Activated T-cell treated with anti-CD3 and anti-CD28 coated beads, Interleukin-2, amount 50 U/mL, for 1 hour (primary cell): ENCODE data around the gene IRX3.
"Not testable (repeated sequence)": the region's sequence is repeated elsewhere in the genome, so short reads cannot be mapped to it uniquely, and the experiment has no call there.

ENCODE experiments used
- DNase-seq: peaks from one replicate; pipeline ENCODE4 v3.0.0-alpha.2; 2020

IRX3 gene

DNA sequence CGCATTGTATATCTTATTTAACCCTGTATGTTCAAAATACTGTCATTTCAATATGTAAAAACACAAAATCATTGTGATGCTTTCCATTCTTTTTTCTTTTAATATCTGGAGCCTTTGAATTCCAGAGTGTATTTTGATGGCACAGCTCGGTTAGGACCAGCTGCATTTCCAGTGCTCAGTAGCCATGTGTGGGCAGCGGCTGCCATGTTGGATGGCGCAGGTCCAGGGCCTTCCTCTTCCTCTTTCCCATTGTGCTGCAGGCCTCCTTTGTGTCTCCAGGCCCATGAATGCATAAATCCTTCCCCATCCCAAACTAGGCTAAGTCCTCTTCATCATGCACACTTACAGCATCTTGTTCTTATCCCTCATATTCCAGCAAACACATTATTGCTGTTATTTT is 13.0 kb downstream of the IRX3 start:
- DNase-seq = no peak

DNA sequence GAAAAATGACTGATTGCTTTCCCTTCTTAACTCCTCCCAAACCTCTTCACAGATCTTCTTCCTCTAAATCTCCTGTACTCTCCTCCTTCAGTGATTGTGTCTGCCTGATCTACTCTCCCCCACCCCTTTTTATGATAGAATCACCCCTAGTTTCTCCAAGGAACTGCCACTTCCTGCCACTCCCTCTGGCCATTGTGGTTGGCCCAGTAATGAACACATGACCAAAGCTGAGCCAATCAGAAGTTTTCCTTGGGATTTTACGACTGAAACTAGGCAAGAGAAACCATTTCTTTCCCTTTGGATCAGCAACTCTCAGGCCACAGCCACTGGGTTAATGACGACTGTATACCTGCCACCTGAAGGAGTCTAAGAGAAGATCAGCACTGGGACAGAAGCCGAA is 15.9 kb downstream of the IRX3 start:
- no peak for DNase-seq

- no peak for DNase-seq
Observed at GRCh38 chr16:54269461-54269860, 17.1 kb downstream of the IRX3 start.

DNA sequence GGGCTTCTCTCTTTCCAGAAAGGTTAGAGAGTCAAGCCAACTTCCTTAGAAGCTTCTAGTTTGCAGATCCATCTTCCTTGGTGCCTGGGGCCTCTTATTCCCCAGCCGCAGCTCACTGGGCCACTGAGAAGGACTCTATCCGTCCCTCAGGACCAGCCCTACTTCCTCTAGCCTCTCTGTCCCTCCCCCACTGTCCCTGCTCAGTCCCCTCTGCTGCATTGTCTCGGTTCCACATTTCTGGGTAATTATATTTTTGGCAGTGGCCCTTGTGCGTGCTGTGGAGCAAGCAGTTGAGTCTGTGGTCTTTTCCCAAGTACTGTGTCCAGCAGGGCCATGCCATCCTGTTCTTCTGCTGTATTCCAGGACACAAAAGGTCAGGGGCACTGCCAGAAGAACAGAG is 17.8 kb downstream of the IRX3 start:
- no peak for DNase-seq

DNA sequence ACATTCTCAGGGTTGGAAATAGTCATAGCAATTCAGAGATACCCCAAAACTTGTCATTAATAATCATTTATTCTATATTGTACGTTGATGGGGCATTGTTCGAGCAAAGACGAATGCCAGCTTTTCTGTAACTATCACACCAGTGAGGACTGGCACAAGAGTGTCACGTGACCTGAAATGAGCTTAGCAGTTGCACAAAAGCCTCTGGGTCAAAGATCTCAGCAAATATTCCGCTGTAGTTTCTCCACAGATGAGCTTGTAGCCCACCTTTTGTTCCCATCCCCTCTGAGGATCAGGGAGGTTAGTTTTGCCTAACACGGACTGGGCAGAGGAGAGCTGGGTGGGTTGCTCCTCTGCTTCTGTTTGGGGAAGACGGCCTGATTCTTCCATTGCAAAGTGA is 18.2 kb downstream of the IRX3 start:
- no peak for DNase-seq

GRCh38 chr16:54266363-54266955 is 20.1 kb downstream of the IRX3 start:
- no peak for DNase-seq

GRCh38 chr16:54265575-54266107 is 20.9 kb downstream of the IRX3 start:
- DNase-seq = no peak

DNA sequence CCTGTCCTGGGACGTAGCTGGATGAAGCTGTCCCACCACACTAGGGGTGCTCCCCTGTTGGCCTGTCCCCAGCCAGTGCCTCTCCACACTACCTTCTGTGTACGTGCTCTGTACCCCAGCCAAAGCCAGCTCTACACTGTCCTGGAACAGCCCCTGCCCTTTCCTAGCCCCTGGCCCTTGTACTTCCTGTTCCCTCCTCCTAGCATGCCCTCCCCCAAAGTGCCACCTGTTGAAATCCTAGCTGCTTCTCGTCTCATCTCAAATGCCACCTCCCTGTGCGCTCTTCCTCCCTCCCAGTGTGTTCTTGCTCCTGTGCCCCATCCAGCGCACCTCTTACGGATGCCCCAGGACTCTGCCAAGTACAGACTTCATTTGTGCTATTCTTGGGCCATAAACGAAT is 33.5 kb downstream of the IRX3 start:
- DNase-seq = no peak

DNA sequence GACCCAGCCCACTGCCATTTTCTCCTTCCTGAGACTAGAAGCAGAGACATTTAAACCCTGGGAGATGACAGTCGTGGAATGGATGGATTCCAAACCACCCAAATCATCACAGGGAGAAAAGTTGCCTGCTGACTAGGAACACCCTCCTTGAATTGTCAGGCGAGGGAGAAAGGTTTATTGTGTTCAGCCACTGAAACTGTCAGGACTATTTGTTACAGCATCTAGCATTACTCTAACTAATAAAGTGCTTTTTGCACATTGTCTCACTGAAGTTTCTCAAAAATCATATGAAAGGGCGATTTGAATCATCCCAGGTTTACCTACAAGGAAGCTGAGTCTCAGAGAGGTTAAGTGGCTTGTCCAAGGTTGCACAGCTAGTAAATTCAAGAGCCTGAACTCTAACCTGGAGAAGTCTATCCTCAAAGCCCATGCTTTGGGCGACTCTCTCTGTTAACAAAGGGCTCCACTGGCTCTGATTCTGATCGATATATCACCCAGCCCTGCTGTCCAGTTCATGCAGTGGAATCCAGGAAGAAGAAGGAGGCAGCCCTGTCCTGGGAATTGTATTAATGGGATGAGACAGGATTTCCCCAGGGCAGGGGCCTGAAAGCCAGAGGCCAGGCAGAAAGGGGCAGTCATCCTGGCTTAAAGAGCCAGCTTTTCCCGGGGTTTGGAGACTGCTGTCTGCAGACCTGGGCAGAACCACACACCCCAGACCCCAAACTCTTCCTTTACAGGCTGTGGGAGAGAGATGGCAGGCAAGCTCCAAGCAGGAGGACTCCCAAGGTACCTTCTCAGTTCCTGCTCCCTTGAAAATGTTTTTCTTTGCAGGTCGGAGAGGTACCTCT is 37.5 kb downstream of the IRX3 start:
- DNase-seq = no peak

DNA sequence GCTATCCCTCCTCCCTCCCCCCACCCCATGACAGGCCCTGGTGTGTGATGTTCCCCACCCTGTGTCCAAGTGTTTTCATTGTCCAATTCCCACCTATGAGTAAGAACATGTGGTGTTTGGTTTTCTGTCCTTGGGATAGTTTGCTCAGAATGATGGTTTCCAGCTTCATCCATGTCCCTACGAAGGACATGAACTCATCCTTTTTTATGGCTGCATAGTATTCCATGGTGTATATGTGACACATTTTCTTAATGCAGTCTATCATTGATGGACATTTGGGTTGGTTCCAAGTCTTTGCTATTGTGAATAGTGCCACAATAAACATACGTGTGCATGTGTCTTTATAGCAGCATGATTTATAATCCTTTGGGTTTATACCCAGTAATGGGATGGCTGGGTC is 38.9 kb downstream of the IRX3 start:
- DNase-seq = not testable (repeated sequence)

DNA sequence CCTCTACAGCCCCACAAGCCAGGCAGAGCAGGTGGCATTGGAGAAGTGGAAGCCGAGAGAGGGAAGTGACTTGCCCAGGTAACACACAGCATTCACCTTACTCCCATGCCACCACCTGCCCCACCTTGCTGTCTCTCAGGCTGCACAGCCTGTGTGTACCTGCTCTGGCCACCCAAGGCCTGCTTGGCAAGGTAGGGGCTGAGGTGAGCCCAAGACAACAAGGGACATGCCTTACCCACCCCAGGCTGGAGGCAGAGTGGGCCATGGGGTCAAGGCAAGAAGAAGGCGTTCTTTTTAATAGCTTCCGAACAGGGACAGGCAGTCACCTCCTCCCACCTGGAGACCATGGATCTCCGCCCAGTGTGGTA is 40.1 kb downstream of the IRX3 start:
- DNase-seq = no peak

DNA sequence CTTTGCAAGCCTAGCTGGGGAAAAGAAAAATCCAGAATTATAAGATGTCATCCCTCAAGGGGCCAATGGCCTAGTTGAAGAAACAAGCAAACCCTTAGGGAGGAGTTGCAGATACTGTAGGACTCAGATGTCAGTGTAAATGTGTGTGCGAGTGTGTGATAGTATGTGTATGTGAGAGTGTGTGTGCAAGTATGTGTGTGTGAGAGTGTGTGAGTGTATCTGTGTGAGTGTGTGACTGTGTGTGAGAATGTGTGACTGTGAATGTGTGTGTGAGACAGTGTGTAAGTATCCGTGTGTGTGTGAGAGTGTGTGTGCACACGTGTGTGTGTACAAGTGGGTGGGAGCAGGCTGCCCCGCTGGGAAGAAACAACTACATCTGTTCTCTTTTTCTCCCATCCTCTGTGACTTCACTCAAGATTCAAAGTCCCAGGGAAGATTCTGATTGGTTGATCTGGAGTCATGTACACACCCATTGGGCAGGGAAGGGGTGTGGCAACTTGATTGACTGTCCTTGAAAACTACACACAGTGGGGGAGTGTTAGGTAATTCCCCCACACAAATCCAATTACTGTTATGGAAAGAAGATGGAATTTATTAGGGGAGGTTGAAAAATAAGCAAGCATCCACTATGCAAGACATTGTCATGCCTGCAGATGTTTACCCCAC is 40.7 kb downstream of the IRX3 start:
- no peak for DNase-seq

GRCh38 chr16:54244061-54244886 is 42.3 kb downstream of the IRX3 start:
- no peak for DNase-seq

DNA sequence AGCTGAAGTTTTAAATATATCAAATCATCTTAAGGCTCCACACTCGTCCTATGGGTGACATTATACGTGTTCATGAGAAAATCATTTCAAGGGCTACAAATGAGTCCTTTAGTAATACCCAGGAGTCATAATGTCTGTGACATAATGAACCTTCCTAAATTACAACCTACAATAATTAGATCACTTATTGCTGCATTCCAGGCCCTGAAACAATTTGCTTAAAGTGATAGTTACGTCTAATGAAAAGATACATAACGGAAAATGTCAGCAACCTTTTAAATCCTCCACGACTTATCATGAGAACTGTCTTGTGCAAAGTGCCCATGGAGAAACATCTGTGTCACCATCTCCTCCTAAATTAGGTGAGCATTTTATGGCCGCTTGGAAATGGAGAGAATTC is 43.4 kb downstream of the IRX3 start:
- no peak for DNase-seq

GRCh38 chr16:54242199-54242598 is 44.4 kb downstream of the IRX3 start:
- DNase-seq = no peak

DNA sequence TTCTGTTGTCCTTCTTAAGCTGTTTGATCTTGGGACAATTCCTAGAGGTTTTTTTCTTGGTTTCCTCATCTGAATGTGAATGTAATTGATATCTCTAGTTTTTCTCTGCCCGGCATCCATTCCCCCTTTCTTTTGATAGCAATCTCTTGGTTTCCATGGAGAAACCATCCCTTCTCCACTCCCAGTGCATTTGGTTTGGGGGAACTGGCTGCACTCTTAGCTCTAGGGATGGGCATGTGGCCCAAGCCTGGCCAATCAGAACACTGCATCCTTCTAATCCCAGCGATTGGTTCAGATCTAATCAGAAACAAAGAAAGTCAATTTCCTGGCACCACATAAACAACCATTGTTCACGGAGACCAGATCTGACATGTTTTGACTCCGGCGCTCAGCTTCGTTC is 45.1 kb downstream of the IRX3 start:
- no peak for DNase-seq

GRCh38 chr16:54240271-54241129 is 46.1 kb downstream of the IRX3 start:
- no peak for DNase-seq

- no peak for DNase-seq
Observed at GRCh38 chr16:54239456-54239855, 47.1 kb downstream of the IRX3 start.

- no peak for DNase-seq
Observed at GRCh38 chr16:54236773-54237172, 49.8 kb downstream of the IRX3 start.

GRCh38 chr16:54233615-54234014 is 53.0 kb downstream of the IRX3 start:
- DNase-seq = no peak
